ENCODE data around the gene PPP1R12B.

GRCh38 chr1:202567738-202568137 lies 219.2 kb downstream of the PPP1R12B start:
- TF ChIP-seq POLR2A (IDR thresholded peaks at IDR 0.05), result no peak
- no peak for TF ChIP-seq CTCF (IDR thresholded peaks at IDR 0.05)

Data from uterus (tissue), 2 donors.